Panc1 (cell line): Measurements from ENCODE around the gene SLC35D2.

Experiments used
- POLR2AphosphoS5 ChIP-seq: IDR thresholded peaks from 2 replicates; pipeline ENCODE4 v1.6.1; 2012; ENCODE audit warnings: mild to moderate bottlenecking, low read depth, low read length, moderate library complexity
- SIN3A ChIP-seq: IDR thresholded peaks from 2 replicates; pipeline ENCODE4 v1.6.1; 2012; ENCODE audit warnings: low read depth, mild to moderate bottlenecking, low read length, moderate library complexity, borderline replicate concordance; ENCODE audit not compliant: insufficient read depth

GRCh38 chr9:96343515-96344360 lies 39.8 kb downstream of the SLC35D2 start:
- TF ChIP-seq POLR2AphosphoS5 (no peak), SIN3A (no peak)
